Thymus (tissue), 11 donors: ENCODE results near the gene GCFC2. TPM values are rescaled to one million over a fixed set of nuclear protein-coding genes. Genes with fewer than 3 reads are reported as not detected.
"Not testable (repeated sequence)": the region's sequence is repeated elsewhere in the genome, so short reads cannot be mapped to it uniquely, and the experiment has no call there.

ENCODE experiments used
- DNase-seq, 9 donors: peaks; one replicate each; pipeline ENCODE4 v3.0.0-alpha.2; 2013; ENCODE audit warnings: low spot score in 9 of 9, low read depth in 6 of 9, missing footprints in 1 of 9
- H3K27ac ChIP-seq, 2 donors: one replicate each; pipeline ENCODE4 v1.5.1; 2013; ENCODE audit warnings: control low read depth in 1 of 2, low read depth in 1 of 2, low read length in 1 of 2, mild to moderate bottlenecking in 1 of 2, moderate library complexity in 1 of 2
- H3K27me3 ChIP-seq, 2 donors: one replicate each; pipeline ENCODE4 v1.5.1; 2013; ENCODE audit warnings: low read length in 1 of 2; ENCODE audit not compliant: control insufficient read depth in 2 of 2, insufficient read depth in 1 of 2
- H3K36me3 ChIP-seq, 2 donors: one replicate each; pipeline ENCODE4 v1.5.1; 2013; ENCODE audit warnings: low read length in 1 of 2, mild to moderate bottlenecking in 1 of 2, moderate library complexity in 1 of 2; ENCODE audit not compliant: control insufficient read depth in 2 of 2, insufficient read depth in 2 of 2
- H3K4me1 ChIP-seq, 2 donors: one replicate each; pipeline ENCODE4 v1.5.1; 2013; ENCODE audit warnings: low read length in 2 of 2; ENCODE audit not compliant: control insufficient read depth in 2 of 2, insufficient read depth in 2 of 2
- H3K4me3 ChIP-seq, 2 donors: one replicate each; pipeline ENCODE4 v1.5.1; 2013; ENCODE audit warnings: low read length in 2 of 2, control low read depth in 1 of 2, mild to moderate bottlenecking in 1 of 2
- H3K9me3 ChIP-seq, 2 donors: one replicate each; pipeline ENCODE4 v1.5.1; 2013; ENCODE audit warnings: low read length in 1 of 2, mild to moderate bottlenecking in 1 of 2; ENCODE audit not compliant: control insufficient read depth in 2 of 2, insufficient read depth in 1 of 2
- WGBS: extraction: QIAGEN DNeasy Blood & Tissue Kit; methylation state at CpG from one replicate; pipeline ENCODE4 v1.1.7; 2013; 5-methylcytosine and 5-hydroxymethylcytosine counted together
- polyA plus RNA-seq: library from polyadenylated mRNA; stranded (reverse); fragments of 200-250 nt; gene quantifications from one replicate; pipeline ENCODE4 v1.2.3, GENCODE V29; 2013
- total RNA-seq: library from RNA; stranded (reverse); fragments of 120-200 nt; gene quantifications from one replicate; pipeline ENCODE4 v1.2.4, GENCODE V29; 2013
- donor health status: healthy.

Gene GCFC2
- total and polyA plus RNA-seq, 2 donors = 30.3 to 46.5 TPM

GRCh38 chr2:75703589-75704287 is 7.0 kb downstream of the GCFC2 start:
- 97% methylated on average over 4 of the region's 4 CpGs for WGBS
- Histone ChIP-seq H3K27ac (no peak overlapping the region), H3K36me3 (peaks cover 16 to 42% of the 10 kb centered on the region in 2 donors)

GRCh38 chr2:75702593-75702992 is 8.1 kb downstream of the GCFC2 start:
- Histone ChIP-seq H3K4me1 (no peaks in the 10 kb centered on the region), H3K4me3 (no peak overlapping the region), H3K9me3 (no peaks in the 10 kb centered on the region), H3K27me3 (no peaks in the 10 kb centered on the region), H3K36me3 (peaks cover 16 to 47% of the 10 kb centered on the region in 2 donors), H3K27ac (no peak overlapping the region)
- 98% methylated on average over 4 of the region's 4 CpGs for WGBS
- DNase-seq = no peak

More at GRCh38 chr2:75703589-75704287, 7.0 kb downstream of the GCFC2 start:
- Histone ChIP-seq H3K27me3 (no peaks in the 10 kb centered on the region), H3K9me3 (no peaks in the 10 kb centered on the region), H3K4me1 (no peaks in the 10 kb centered on the region), H3K4me3 (no peak overlapping the region)
- no peak for DNase-seq

GRCh38 chr2:75698918-75699317 is 11.8 kb downstream of the GCFC2 start:
- 96% methylated on average over 2 of the region's 2 CpGs for WGBS
- peaks cover 12 to 38% of the 10 kb centered on the region in 2 donors for H3K36me3 ChIP-seq

GRCh38 chr2:75688196-75688595 is 22.5 kb downstream of the GCFC2 start:
- DNase-seq = no peak
- H3K4me3 ChIP-seq = no peak overlapping the region
- H3K36me3 ChIP-seq = peaks cover 14 to 44% of the 10 kb centered on the region in 2 donors
- no peaks in the 10 kb centered on the region for H3K4me1 ChIP-seq
- WGBS = 95% methylated on average over 1 of the region's 1 CpG
- no peak overlapping the region for H3K27ac ChIP-seq
- no peaks in the 10 kb centered on the region for H3K27me3 ChIP-seq
- no peaks in the 10 kb centered on the region for H3K9me3 ChIP-seq

More at GRCh38 chr2:75698918-75699317, 11.8 kb downstream of the GCFC2 start:
- H3K4me1 ChIP-seq = no peaks in the 10 kb centered on the region
- no peak for DNase-seq
- H3K4me3 ChIP-seq = no peak overlapping the region
- no peaks in the 10 kb centered on the region for H3K27me3 ChIP-seq
- no peaks in the 10 kb centered on the region for H3K9me3 ChIP-seq
- H3K27ac ChIP-seq = no peak overlapping the region

GRCh38 chr2:75683430-75683829 is 27.3 kb downstream of the GCFC2 start:
- H3K4me1 ChIP-seq, H3K9me3 ChIP-seq, H3K27ac ChIP-seq, H3K27me3 ChIP-seq, H3K4me3 ChIP-seq, DNase-seq: not testable (repeated sequence)
- H3K36me3 ChIP-seq = peaks cover 11 to 34% of the 10 kb centered on the region in 2 donors
- WGBS = over 99% methylated on average over 5 of the region's 5 CpGs

GRCh38 chr2:75680402-75680801 is 30.3 kb downstream of the GCFC2 start:
- Histone ChIP-seq H3K36me3 (peaks cover 0 to 21% of the 10 kb centered on the region in 2 donors), H3K27ac (no peak overlapping the region), H3K9me3 (no peaks in the 10 kb centered on the region), H3K27me3 (no peaks in the 10 kb centered on the region), H3K4me1 (no peaks in the 10 kb centered on the region), H3K4me3 (no peak overlapping the region)
- 96% methylated on average over 1 of the region's 1 CpG for WGBS
- no peak for DNase-seq

GRCh38 chr2:75679556-75679955 is 31.2 kb downstream of the GCFC2 start:
- DNase-seq = no peak
- H3K4me3 ChIP-seq = no peak overlapping the region
- WGBS = 95% methylated on average over 1 of the region's 1 CpG
- H3K9me3 ChIP-seq = no peaks in the 10 kb centered on the region
- no peak overlapping the region for H3K27ac ChIP-seq
- H3K27me3 ChIP-seq = no peaks in the 10 kb centered on the region
- no peaks in the 10 kb centered on the region for H3K4me1 ChIP-seq
- peaks cover 0 to 17% of the 10 kb centered on the region in 2 donors for H3K36me3 ChIP-seq

- H3K27me3 ChIP-seq = no peaks in the 10 kb centered on the region
- H3K4me3 ChIP-seq = no peak overlapping the region
- no peaks in the 10 kb centered on the region for H3K4me1 ChIP-seq
- H3K27ac ChIP-seq = no peak overlapping the region
- H3K36me3 ChIP-seq = peaks cover 0 to 16% of the 10 kb centered on the region in 2 donors
- WGBS = 98% methylated on average over 3 of the region's 3 CpGs
- no peak for DNase-seq
- H3K9me3 ChIP-seq = no peaks in the 10 kb centered on the region
These were observed 34.3 kb downstream of the GCFC2 start for GRCh38 chr2:75676464-75676863.

- 99% methylated on average over 3 of the region's 3 CpGs for WGBS
- no peaks in the 10 kb centered on the region for H3K4me1 ChIP-seq
- no peak overlapping the region for H3K27ac ChIP-seq
- no peak overlapping the region for H3K4me3 ChIP-seq
- DNase-seq = no peak
- peaks cover 0 to 19% of the 10 kb centered on the region in 2 donors for H3K36me3 ChIP-seq
- no peaks in the 10 kb centered on the region for H3K27me3 ChIP-seq
- no peaks in the 10 kb centered on the region for H3K9me3 ChIP-seq
These were observed 34.8 kb downstream of the GCFC2 start for GRCh38 chr2:75675908-75676307.
